Activated T-helper 1 cell treated with anti-CD3 and anti-CD28 coated beads, Interleukin-12 subunit alpha, Interleukin-12 subunit beta, Interleukin-2, Interleukin-4 antibody, amounts not matched to agents 30 ng/mL and 10 ng/mL and 1 ng/mL, durations not matched to agents 14 hours and 24 hours and 36 hours (primary cell): Measurements from ENCODE around the gene KLHL40. TPM values are rescaled to one million over a fixed set of nuclear protein-coding genes. Genes with fewer than 3 reads are reported as not detected.

Experiments
- DNase-seq: peaks from one replicate; pipeline ENCODE4 v3.0.0; 2021; ENCODE audit warnings: low spot score
- H3K27ac Mint-ChIP-seq: one replicate; pipeline ENCODE4 v1.8.0; 2021; ENCODE audit warnings: mild to moderate bottlenecking, mixed read lengths
- H3K27me3 Mint-ChIP-seq: one replicate; pipeline ENCODE4 v1.8.0; 2022; ENCODE audit warnings: mild to moderate bottlenecking, moderate library complexity, mixed read lengths; ENCODE audit not compliant: insufficient read depth
- H3K36me3 Mint-ChIP-seq: one replicate; pipeline ENCODE4 v1.8.0; 2021; ENCODE audit warnings: low read depth, mixed read lengths
- H3K4me1 Mint-ChIP-seq: one replicate; pipeline ENCODE4 v1.8.0; 2021; ENCODE audit warnings: low read depth, mixed read lengths
- H3K4me3 Mint-ChIP-seq: one replicate; pipeline ENCODE4 v1.8.0; 2021; ENCODE audit warnings: mild to moderate bottlenecking, moderate library complexity, mixed read lengths
- H3K9me3 Mint-ChIP-seq: one replicate; pipeline ENCODE4 v1.8.0; 2021; ENCODE audit warnings: mixed read lengths
- intact Hi-C: fragments of 100-400 bp; cut with micrococcal nuclease; formaldehyde crosslinking; loops from one replicate; pipeline ENCODE4 v1.15.1; 2024
- total RNA-seq: library from RNA; stranded (reverse); gene quantifications from 2 replicates; pipeline ENCODE4 v1.2.3, GENCODE V29; 2022

KLHL40 gene
- total RNA-seq, 1 donor from 2014 or later: not detected

DNA sequence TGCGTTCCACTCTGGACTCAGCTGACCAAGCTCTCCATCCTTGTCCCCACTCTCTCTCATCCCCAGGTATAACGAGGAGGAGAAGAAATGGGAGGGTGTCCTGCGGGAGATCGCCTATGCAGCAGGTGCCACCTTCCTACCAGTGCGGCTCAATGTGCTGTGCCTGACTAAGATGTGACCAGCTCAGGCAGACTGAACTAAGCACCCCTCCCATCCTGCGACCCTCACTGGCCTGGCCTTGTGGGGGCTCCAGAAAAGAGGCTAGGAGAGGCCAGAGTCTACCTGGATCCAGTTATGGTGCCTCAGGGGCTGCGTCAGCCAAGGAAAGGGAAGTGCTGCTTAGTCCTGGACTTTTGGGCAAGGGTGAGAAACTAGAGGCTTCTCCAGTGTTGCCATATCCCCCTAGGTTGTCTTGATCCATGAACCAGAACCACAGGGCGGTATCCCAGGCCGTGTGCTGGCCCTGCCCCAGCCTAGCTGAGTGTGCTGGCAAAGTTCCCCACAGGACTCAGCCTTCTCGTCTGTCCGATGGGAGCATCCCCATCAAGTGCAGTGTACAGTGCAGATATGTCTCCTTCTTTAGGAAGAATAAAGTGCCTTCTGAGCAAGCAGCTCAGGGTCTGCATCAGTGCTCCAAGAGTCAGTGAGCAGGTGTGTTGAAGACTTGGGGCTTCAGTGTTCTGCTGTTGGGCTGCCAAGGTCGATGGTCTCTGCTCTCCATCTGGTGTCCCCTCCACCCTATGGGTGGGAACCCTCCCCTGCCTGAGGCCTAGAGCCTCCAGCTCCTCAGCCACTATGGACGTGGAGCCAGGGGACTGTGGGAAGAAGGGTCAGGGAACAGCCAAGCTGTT is 6.7 kb downstream of the KLHL40 start:
- intact Hi-C loops: no loop called here
- H3K27ac Mint-ChIP-seq: no peak overlapping the region
- no peaks in the 10 kb centered on the region for H3K9me3 Mint-ChIP-seq
- H3K36me3 Mint-ChIP-seq: no peaks in the 10 kb centered on the region
- no peaks in the 10 kb centered on the region for H3K27me3 Mint-ChIP-seq
- no peak overlapping the region for H3K4me3 Mint-ChIP-seq
- no peak for DNase-seq
- H3K4me1 Mint-ChIP-seq: no peaks in the 10 kb centered on the region

DNA sequence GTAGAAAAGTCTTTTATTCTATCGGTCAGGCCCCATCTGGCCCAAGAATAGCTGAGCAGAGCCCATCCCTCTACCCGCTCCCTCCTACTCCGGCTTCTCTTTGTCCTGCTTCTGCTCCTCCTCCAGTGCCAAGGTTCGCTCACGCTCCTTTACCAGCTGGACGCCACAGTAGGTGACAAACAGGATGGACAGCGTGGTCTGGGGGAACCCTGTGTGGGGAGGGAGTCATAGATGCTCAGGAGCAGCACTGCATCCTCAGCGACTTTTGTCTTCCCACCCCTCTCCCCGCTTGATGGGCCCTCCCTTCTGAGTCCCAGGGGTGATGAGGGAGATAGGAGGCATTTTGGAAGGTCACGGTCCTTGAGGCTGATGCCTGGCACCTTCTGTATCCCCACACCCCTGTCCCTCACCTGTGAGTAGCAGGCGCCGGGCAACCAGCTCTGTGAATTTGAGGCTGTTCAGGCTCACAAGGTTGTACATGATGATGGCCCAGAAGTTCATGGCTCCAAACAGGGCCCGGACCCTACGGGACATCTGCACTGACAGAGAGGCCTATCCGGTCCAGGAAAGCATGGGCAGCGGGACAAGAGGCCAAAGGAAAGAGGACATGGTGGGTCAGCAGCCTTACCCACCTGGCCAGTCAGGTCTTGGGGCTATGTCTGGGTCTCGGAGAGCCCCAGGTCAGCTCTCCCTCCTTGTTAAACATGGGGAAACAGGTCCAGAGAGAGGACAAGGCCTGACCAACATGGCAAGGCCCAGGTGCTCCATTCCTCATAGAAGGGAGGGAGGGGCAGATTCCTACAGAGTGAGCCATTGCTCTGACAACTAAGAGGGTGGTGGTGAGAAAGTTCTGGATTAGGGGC is 7.6 kb downstream of the KLHL40 start:
- Mint-ChIP-seq H3K27ac (no peak overlapping the region), H3K4me1 (no peaks in the 10 kb centered on the region), H3K9me3 (no peaks in the 10 kb centered on the region), H3K4me3 (no peak overlapping the region), H3K27me3 (no peaks in the 10 kb centered on the region), H3K36me3 (no peaks in the 10 kb centered on the region)
- DNase-seq: no peak
- intact Hi-C loops: no loop called here

GRCh38 chr3:42693530-42693930 is 8.2 kb downstream of the KLHL40 start:
- no peak for DNase-seq
- no peaks in the 10 kb centered on the region for H3K4me1 Mint-ChIP-seq
- no peaks in the 10 kb centered on the region for H3K36me3 Mint-ChIP-seq
- intact Hi-C loops: no loop called here
- H3K4me3 Mint-ChIP-seq: no peak overlapping the region
- H3K27ac Mint-ChIP-seq: no peak overlapping the region
- no peaks in the 10 kb centered on the region for H3K27me3 Mint-ChIP-seq
- no peaks in the 10 kb centered on the region for H3K9me3 Mint-ChIP-seq

- Mint-ChIP-seq H3K36me3 (no peaks in the 10 kb centered on the region), H3K4me1 (no peaks in the 10 kb centered on the region), H3K27me3 (no peaks in the 10 kb centered on the region), H3K27ac (no peak overlapping the region), H3K4me3 (no peak overlapping the region), H3K9me3 (no peaks in the 10 kb centered on the region)
- intact Hi-C loops: no loop called here
- DNase-seq: no peak
These were observed 9.0 kb downstream of the KLHL40 start for GRCh38 chr3:42694366-42694765.

- Mint-ChIP-seq H3K27ac (no peak overlapping the region), H3K27me3 (no peaks in the 10 kb centered on the region), H3K4me3 (no peak overlapping the region), H3K4me1 (peaks cover 5% of the 10 kb centered on the region), H3K9me3 (no peaks in the 10 kb centered on the region), H3K36me3 (no peaks in the 10 kb centered on the region)
- no peak for DNase-seq
- intact Hi-C loops: no loop called here
These were observed 11.3 kb downstream of the KLHL40 start for GRCh38 chr3:42696356-42697288.

- H3K27ac Mint-ChIP-seq: no peak overlapping the region
- DNase-seq: no peak
- no peak overlapping the region for H3K4me3 Mint-ChIP-seq
- H3K4me1 Mint-ChIP-seq: peaks cover 5% of the 10 kb centered on the region
- intact Hi-C loops: no loop called here
- no peaks in the 10 kb centered on the region for H3K36me3 Mint-ChIP-seq
- H3K9me3 Mint-ChIP-seq: no peaks in the 10 kb centered on the region
- H3K27me3 Mint-ChIP-seq: no peaks in the 10 kb centered on the region
These were observed 12.1 kb downstream of the KLHL40 start for GRCh38 chr3:42697289-42698051.

DNA sequence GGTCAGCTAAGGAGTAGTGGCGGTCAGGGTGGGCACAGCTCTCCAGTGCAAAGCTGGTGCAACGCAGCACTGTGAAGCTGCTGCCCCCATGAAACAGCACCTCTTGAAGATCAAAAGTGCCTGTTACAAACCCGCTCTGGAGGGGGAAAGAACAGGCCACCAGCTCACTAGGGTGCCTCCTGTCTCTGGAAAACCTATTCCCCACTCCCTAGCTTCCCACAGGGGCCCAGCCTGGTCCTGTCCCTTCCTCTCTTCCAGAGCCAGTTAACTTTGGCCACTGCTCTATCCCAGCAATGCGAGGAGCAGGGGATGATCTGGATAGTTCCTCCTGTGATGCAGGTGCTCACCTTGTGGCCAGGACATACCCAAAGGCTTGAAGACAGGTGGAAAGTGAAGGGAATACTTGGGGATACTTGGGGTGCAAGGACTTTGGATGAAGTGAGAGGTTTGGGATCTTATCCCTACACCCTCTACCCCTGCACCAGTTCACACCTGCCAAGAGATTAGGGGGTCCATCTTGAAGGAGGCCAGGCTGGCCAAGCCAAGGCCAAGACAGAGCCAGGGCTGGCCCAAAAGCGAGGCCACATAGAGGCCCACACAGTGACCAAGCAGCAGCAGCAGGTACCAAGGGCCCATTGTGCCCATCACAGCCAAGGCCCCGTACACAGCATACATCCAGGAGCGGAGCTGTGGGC is 13.0 kb downstream of the KLHL40 start:
- H3K36me3 Mint-ChIP-seq: no peaks in the 10 kb centered on the region
- no peak for DNase-seq
- H3K27me3 Mint-ChIP-seq: no peaks in the 10 kb centered on the region
- no peak overlapping the region for H3K4me3 Mint-ChIP-seq
- H3K4me1 Mint-ChIP-seq: peaks cover 5% of the 10 kb centered on the region
- intact Hi-C loops: no loop called here
- no peaks in the 10 kb centered on the region for H3K9me3 Mint-ChIP-seq
- H3K27ac Mint-ChIP-seq: no peak overlapping the region

DNA sequence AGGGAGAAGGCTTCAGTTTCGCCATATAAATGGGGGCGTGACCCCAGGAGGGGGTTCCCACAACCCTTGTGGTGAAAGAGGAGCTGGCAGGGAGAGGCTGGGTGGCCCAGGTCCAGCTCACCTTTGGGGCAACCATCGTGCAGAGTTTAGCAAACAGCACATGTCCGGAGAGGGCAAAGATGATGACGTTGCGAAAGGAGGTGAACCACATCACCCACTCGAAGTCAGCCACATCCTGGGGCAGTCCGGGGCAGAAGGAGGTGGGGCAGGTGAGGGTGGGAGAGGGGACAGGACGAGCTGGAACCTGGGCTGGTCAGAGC is 13.5 kb downstream of the KLHL40 start:
- DNase-seq: no peak
- no peaks in the 10 kb centered on the region for H3K9me3 Mint-ChIP-seq
- H3K36me3 Mint-ChIP-seq: no peaks in the 10 kb centered on the region
- no peaks in the 10 kb centered on the region for H3K27me3 Mint-ChIP-seq
- no peak overlapping the region for H3K27ac Mint-ChIP-seq
- H3K4me3 Mint-ChIP-seq: no peak overlapping the region
- intact Hi-C loops: no loop called here
- peaks cover 5% of the 10 kb centered on the region for H3K4me1 Mint-ChIP-seq

DNA sequence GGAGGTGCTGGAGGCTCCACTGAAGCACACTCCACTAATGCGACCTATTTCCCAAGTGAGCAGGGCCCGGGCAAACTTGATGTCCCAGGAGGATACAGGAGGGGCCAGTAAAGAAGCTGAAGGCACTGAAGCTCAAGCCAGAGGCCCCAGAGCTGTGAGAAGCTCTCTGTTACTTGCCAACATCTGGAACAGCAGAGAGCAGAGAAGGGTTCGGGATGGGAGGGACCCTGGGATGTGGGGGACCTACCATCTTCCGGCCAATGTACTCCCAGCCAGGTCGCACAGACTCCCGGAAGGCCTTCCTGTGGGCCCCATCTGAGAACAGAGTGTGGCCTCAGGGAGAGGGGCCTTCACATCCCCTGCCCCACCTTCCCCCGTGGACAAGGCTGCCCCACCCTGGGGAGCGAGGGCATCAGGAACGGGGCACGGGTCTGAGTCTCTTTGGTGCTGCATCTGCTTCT is 14.2 kb downstream of the KLHL40 start:
- H3K27me3 Mint-ChIP-seq: no peaks in the 10 kb centered on the region
- H3K36me3 Mint-ChIP-seq: no peaks in the 10 kb centered on the region
- H3K9me3 Mint-ChIP-seq: no peaks in the 10 kb centered on the region
- H3K4me3 Mint-ChIP-seq: no peak overlapping the region
- DNase-seq: no peak
- H3K4me1 Mint-ChIP-seq: peaks cover 5% of the 10 kb centered on the region
- H3K27ac Mint-ChIP-seq: no peak overlapping the region
- intact Hi-C loops: no loop called here

DNA sequence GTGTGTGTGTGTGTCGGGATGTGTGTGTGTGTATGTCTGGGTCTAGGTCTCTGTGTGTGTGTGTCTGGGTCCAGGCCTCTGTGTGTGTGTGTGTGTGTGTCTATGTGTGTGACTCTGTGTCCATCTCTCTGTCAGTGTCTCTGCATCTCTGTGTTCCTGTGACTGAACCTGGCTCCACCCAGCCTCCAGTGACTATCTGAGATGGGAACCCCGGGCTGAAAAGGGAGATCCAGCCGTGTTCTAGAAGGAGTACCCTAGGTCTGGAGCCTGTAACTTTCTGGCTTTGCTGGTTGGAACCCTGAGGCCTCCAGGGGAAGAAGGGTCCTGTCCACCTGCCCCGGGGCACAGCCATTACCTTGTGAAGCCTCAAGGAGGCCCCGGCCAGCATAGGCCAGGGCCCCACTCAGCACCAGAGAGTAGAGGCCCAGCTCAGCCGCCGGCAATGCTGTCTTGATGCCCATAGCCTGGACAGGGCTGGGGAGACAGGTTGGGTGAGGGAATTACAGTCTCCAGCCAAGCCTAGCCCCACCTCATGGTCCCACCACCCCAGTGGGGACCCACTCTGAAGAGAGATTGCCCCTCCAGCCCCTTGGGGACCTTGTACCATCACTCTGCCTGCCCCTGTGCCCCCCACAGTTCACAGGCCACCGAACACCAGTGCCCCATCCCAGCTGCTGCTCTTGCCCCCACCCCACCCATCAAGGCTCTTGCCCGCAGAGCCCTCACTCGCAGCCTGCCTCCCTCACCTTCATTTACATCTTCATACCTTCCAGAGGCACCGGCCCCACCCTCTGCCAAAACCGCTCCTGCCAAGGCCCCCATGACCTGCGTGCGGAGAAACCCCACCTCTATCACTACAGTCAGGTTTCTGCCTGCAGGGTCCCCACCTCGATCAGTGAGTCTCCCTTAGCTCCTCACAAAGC is 15.3 kb downstream of the KLHL40 start:
- peaks cover 5% of the 10 kb centered on the region for H3K4me1 Mint-ChIP-seq
- intact Hi-C loops: no loop called here

More for the DNA sequence above, 15.3 kb downstream of the KLHL40 start:
- no peak for DNase-seq
- H3K36me3 Mint-ChIP-seq: no peaks in the 10 kb centered on the region
- H3K27ac Mint-ChIP-seq: no peak overlapping the region
- H3K4me3 Mint-ChIP-seq: no peak overlapping the region
- H3K27me3 Mint-ChIP-seq: no peaks in the 10 kb centered on the region
- H3K9me3 Mint-ChIP-seq: no peaks in the 10 kb centered on the region
